Measurements from ENCODE around the gene RUBCN. TPM values are rescaled to one million over a fixed set of nuclear protein-coding genes. Genes with fewer than 3 reads are reported as not detected.

The RUBCN gene
- total and polyA plus RNA-seq, 2 donors from 2014 or later, result 4.4 to 31.5 TPM

GRCh38 chr3:197701841-197702240 lies 34.9 kb downstream of the RUBCN start:
- intact Hi-C loops (cut with DNase I), result no loop called here
- Histone ChIP-seq H3K36me3 (ENCODE audit: control insufficient read depth in 2 of 3, insufficient read depth in 3 of 3, low read length in 3 of 3) (peaks cover 0 to 42% (median 16%) of the 10 kb centered on the region in 3 donors), H3K27ac (ENCODE audit: low read depth in 2 of 2, low read length in 2 of 2) (no peak overlapping the region), H3K27me3 (ENCODE audit: control insufficient read depth, insufficient read depth, low read length) (no peaks in the 10 kb centered on the region), H3K9ac (ENCODE audit: low read length in 3 of 3) (no peak overlapping the region), H3K9me3 (ENCODE audit: control insufficient read depth in 2 of 3, insufficient read depth in 1 of 3, low read length in 3 of 3) (no peaks in the 10 kb centered on the region), H3K4me3 (ENCODE audit: low read length in 3 of 3) (no peak overlapping the region), H3K4me1 (ENCODE audit: control insufficient read depth in 2 of 3, insufficient read depth in 2 of 3, low read depth in 1 of 3, low read length in 3 of 3) (no peaks in the 10 kb centered on the region)
- TF ChIP-seq, protein P1, sequence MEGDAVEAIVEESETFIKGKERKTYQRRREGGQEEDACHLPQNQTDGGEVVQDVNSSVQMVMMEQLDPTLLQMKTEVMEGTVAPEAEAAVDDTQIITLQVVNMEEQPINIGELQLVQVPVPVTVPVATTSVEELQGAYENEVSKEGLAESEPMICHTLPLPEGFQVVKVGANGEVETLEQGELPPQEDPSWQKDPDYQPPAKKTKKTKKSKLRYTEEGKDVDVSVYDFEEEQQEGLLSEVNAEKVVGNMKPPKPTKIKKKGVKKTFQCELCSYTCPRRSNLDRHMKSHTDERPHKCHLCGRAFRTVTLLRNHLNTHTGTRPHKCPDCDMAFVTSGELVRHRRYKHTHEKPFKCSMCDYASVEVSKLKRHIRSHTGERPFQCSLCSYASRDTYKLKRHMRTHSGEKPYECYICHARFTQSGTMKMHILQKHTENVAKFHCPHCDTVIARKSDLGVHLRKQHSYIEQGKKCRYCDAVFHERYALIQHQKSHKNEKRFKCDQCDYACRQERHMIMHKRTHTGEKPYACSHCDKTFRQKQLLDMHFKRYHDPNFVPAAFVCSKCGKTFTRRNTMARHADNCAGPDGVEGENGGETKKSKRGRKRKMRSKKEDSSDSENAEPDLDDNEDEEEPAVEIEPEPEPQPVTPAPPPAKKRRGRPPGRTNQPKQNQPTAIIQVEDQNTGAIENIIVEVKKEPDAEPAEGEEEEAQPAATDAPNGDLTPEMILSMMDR (IDR thresholded peaks at IDR 0.05; ENCODE audit: borderline replicate concordance, extremely low read depth, insufficient read depth), result no peak
- FAIRE-seq (no peak), DNase-seq (no peak)

GRCh38 chr3:197700095-197700494 lies 36.6 kb downstream of the RUBCN start:
- intact Hi-C loops (cut with DNase I), result no loop called here
- no peak overlapping the region for H3K27ac ChIP-seq (ENCODE audit: low read depth in 2 of 2, low read length in 2 of 2)
- H3K36me3 ChIP-seq (ENCODE audit: control insufficient read depth in 2 of 3, insufficient read depth in 3 of 3, low read length in 3 of 3), result peaks cover 0 to 48% (median 18%) of the 10 kb centered on the region in 3 donors
- no peaks in the 10 kb centered on the region for H3K9me3 ChIP-seq (ENCODE audit: control insufficient read depth in 2 of 3, insufficient read depth in 1 of 3, low read length in 3 of 3)
- H3K4me1 ChIP-seq (ENCODE audit: control insufficient read depth in 2 of 3, insufficient read depth in 2 of 3, low read depth in 1 of 3, low read length in 3 of 3), result no peaks in the 10 kb centered on the region
- H3K27me3 ChIP-seq (ENCODE audit: control insufficient read depth, insufficient read depth, low read length), result no peaks in the 10 kb centered on the region
- FAIRE-seq, result no peak
- no peak overlapping the region for H3K9ac ChIP-seq (ENCODE audit: low read length in 3 of 3)
- TF ChIP-seq, protein P1 (IDR thresholded peaks at IDR 0.05; ENCODE audit: borderline replicate concordance, extremely low read depth, insufficient read depth), result no peak
- DNase-seq, result no peak
- no peak overlapping the region for H3K4me3 ChIP-seq (ENCODE audit: low read length in 3 of 3)

- H3K36me3 ChIP-seq (ENCODE audit: control insufficient read depth in 2 of 3, insufficient read depth in 3 of 3, low read length in 3 of 3), result peaks cover 0 to 45% (median 16%) of the 10 kb centered on the region in 3 donors
- no peaks in the 10 kb centered on the region for H3K27me3 ChIP-seq (ENCODE audit: control insufficient read depth, insufficient read depth, low read length)
- DNase-seq (no peak), FAIRE-seq (no peak)
- no peak overlapping the region for H3K4me3 ChIP-seq (ENCODE audit: low read length in 3 of 3)
- H3K9me3 ChIP-seq (ENCODE audit: control insufficient read depth in 2 of 3, insufficient read depth in 1 of 3, low read length in 3 of 3), result no peaks in the 10 kb centered on the region
- intact Hi-C loops (cut with DNase I), result no loop called here
- no peak overlapping the region for H3K27ac ChIP-seq (ENCODE audit: low read depth in 2 of 2, low read length in 2 of 2)
- no peaks in the 10 kb centered on the region for H3K4me1 ChIP-seq (ENCODE audit: control insufficient read depth in 2 of 3, insufficient read depth in 2 of 3, low read depth in 1 of 3, low read length in 3 of 3)
- no peak overlapping the region for H3K9ac ChIP-seq (ENCODE audit: low read length in 3 of 3)
- TF ChIP-seq, protein P1 (IDR thresholded peaks at IDR 0.05; ENCODE audit: borderline replicate concordance, extremely low read depth, insufficient read depth), result no peak
Observed at GRCh38 chr3:197697355-197697754, 39.3 kb downstream of the RUBCN start.

DNA sequence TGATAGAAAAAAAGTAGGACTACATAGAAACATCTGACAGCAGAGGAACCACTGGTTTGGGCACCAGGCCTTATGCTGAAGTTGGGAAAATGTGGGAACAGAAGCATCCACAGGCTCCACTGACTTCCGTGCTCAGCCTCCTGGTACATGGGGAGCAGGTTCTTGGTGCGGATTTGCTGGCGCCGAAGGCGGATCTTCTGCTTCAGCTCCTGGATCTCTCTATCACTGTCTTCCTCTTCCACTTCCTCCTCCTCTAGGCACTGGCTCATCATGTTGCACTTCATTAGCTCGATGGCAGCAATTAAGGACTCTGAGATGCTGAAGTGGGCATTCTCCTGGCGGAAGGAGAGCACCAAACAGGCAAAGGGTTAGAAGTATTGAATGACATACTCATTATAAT lies 42.5 kb downstream of the RUBCN start:
- peaks cover 0 to 39% (median 15%) of the 10 kb centered on the region in 3 donors for H3K36me3 ChIP-seq (ENCODE audit: control insufficient read depth in 2 of 3, insufficient read depth in 3 of 3, low read length in 3 of 3)

More for the DNA sequence above, 42.5 kb downstream of the RUBCN start:
- TF ChIP-seq, protein P1 (IDR thresholded peaks at IDR 0.05; ENCODE audit: borderline replicate concordance, extremely low read depth, insufficient read depth), result no peak
- no peak for FAIRE-seq
- Histone ChIP-seq H3K4me3 (ENCODE audit: low read length in 3 of 3) (no peak overlapping the region), H3K9me3 (ENCODE audit: control insufficient read depth in 2 of 3, insufficient read depth in 1 of 3, low read length in 3 of 3) (no peaks in the 10 kb centered on the region), H3K27me3 (ENCODE audit: control insufficient read depth, insufficient read depth, low read length) (no peaks in the 10 kb centered on the region), H3K4me1 (ENCODE audit: control insufficient read depth in 2 of 3, insufficient read depth in 2 of 3, low read depth in 1 of 3, low read length in 3 of 3) (no peaks in the 10 kb centered on the region), H3K9ac (ENCODE audit: low read length in 3 of 3) (no peak overlapping the region), H3K27ac (ENCODE audit: low read depth in 2 of 2, low read length in 2 of 2) (no peak overlapping the region)
- intact Hi-C loops (cut with DNase I), result no loop called here
- no peak for DNase-seq

All from kidney (tissue), 14 donors.